NT2/D1 (cell line): ENCODE data around the gene RNU1-3.
"Not testable (repeated sequence)": the region's sequence is repeated elsewhere in the genome, so short reads cannot be mapped to it uniquely, and the experiment has no call there.

Experiments
- SUZ12 ChIP-seq: IDR thresholded peaks from 2 replicates; pipeline ENCODE4 v1.6.1; 2011; ENCODE audit not compliant: insufficient read length, insufficient read depth; ENCODE audit errors: extremely low read depth
- YY1 ChIP-seq: IDR thresholded peaks from 2 replicates; pipeline ENCODE4 v1.6.1; 2011; ENCODE audit not compliant: insufficient read length, insufficient read depth
- ZNF274 ChIP-seq: IDR thresholded peaks from 2 replicates; pipeline ENCODE4 v1.6.1; 2011; ENCODE audit warnings: mild to moderate bottlenecking, low read depth, low read length

DNA sequence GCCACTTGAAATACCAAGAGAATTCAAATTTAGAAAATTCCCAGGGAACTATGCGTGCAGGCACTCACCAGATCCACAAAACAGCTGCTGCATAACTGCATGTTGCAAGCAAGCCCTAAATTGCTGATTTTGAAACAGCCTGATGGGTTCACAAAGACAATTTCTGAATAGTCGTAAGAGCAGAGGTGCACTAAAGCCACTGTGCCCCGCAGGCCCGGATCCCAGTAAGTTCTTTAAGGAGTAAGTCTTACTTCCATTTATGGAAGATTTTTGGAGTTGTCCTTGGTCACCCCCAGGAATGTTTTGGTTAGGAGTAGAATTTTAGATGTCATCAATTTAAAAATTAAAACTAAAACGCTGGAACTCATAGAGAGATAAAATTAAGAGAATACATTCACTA is 7.2 kb upstream of the RNU1-3 start:
- not testable (repeated sequence) for TF ChIP-seq ZNF274, YY1, SUZ12
